Ishikawa (cell line): ENCODE results near the gene DMWD.

Experiments used
- EP300 ChIP-seq: IDR thresholded peaks from 2 replicates; pipeline ENCODE4 v1.6.1; 2012; ENCODE audit warnings: borderline replicate concordance
- NFIC ChIP-seq: IDR thresholded peaks from 2 replicates; pipeline ENCODE4 v1.6.1; 2012
- RAD21 ChIP-seq: IDR thresholded peaks from 2 replicates; pipeline ENCODE4 v1.6.1; 2012; ENCODE audit warnings: low read depth
- TAF1 ChIP-seq: IDR thresholded peaks from 2 replicates; pipeline ENCODE4 v1.6.1; 2012; ENCODE audit warnings: low read depth, mild to moderate bottlenecking
- TEAD4 ChIP-seq: IDR thresholded peaks from 2 replicates; pipeline ENCODE4 v1.6.1; 2012
- YY1 ChIP-seq: IDR thresholded peaks from 2 replicates; pipeline ENCODE4 v1.6.1; 2012; ENCODE audit warnings: low read depth
- ZBTB7A ChIP-seq: IDR thresholded peaks from 2 replicates; pipeline ENCODE4 v1.6.1; 2012; ENCODE audit warnings: low read depth
- TF ChIP-seq, protein P1 (sequence below): IDR thresholded peaks from 2 replicates; pipeline ENCODE4 v1.6.1; 2012
- TF ChIP-seq, protein P2 (sequence below): IDR thresholded peaks from 2 replicates; pipeline ENCODE4 v1.6.1; 2012; ENCODE audit warnings: low read depth, mild to moderate bottlenecking

DNA sequence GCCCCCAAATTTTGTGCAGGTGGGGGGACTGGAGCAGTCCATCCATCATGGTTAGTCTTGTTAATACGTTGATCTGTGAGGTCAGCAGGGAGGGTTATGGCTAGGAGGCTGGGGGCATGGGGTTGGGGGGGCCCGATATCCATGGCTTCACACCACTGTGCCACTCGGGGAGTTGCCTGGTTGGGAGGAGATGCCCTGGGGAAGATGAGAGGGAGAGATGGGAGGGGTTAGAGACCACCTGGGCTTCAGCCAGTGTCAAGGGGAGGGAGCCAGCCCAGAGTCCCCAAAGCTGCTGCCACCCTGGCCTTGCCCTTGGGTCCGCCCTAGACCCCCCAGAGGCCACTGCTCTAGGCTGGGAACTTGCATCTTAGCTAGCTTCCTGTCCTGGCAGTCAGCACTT is 8.5 kb downstream of the DMWD start:
- TF ChIP-seq, protein P1, sequence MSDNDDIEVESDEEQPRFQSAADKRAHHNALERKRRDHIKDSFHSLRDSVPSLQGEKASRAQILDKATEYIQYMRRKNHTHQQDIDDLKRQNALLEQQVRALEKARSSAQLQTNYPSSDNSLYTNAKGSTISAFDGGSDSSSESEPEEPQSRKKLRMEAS = no peak
- no peak for TF ChIP-seq ZBTB7A
- no peak for TF ChIP-seq TEAD4
- no peak for TF ChIP-seq YY1
- TF ChIP-seq NFIC = no peak
- TF ChIP-seq EP300 = no peak
- TF ChIP-seq, protein P2, sequence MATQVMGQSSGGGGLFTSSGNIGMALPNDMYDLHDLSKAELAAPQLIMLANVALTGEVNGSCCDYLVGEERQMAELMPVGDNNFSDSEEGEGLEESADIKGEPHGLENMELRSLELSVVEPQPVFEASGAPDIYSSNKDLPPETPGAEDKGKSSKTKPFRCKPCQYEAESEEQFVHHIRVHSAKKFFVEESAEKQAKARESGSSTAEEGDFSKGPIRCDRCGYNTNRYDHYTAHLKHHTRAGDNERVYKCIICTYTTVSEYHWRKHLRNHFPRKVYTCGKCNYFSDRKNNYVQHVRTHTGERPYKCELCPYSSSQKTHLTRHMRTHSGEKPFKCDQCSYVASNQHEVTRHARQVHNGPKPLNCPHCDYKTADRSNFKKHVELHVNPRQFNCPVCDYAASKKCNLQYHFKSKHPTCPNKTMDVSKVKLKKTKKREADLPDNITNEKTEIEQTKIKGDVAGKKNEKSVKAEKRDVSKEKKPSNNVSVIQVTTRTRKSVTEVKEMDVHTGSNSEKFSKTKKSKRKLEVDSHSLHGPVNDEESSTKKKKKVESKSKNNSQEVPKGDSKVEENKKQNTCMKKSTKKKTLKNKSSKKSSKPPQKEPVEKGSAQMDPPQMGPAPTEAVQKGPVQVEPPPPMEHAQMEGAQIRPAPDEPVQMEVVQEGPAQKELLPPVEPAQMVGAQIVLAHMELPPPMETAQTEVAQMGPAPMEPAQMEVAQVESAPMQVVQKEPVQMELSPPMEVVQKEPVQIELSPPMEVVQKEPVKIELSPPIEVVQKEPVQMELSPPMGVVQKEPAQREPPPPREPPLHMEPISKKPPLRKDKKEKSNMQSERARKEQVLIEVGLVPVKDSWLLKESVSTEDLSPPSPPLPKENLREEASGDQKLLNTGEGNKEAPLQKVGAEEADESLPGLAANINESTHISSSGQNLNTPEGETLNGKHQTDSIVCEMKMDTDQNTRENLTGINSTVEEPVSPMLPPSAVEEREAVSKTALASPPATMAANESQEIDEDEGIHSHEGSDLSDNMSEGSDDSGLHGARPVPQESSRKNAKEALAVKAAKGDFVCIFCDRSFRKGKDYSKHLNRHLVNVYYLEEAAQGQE = no peak
- no peak for TF ChIP-seq TAF1
- TF ChIP-seq RAD21 = no peak
